ENCODE results near the gene WAC.
"Not testable (repeated sequence)": the region's sequence is repeated elsewhere in the genome, so short reads cannot be mapped to it uniquely, and the experiment has no call there.

The WAC gene

GRCh38 chr10:28640551-28640950, 107.6 kb downstream of the WAC start:
- DNase-seq (ENCODE audit: low read depth): no peak
- no peak overlapping the region for H3K4me3 ChIP-seq (ENCODE audit: low read length)
- TF ChIP-seq, protein P1, sequence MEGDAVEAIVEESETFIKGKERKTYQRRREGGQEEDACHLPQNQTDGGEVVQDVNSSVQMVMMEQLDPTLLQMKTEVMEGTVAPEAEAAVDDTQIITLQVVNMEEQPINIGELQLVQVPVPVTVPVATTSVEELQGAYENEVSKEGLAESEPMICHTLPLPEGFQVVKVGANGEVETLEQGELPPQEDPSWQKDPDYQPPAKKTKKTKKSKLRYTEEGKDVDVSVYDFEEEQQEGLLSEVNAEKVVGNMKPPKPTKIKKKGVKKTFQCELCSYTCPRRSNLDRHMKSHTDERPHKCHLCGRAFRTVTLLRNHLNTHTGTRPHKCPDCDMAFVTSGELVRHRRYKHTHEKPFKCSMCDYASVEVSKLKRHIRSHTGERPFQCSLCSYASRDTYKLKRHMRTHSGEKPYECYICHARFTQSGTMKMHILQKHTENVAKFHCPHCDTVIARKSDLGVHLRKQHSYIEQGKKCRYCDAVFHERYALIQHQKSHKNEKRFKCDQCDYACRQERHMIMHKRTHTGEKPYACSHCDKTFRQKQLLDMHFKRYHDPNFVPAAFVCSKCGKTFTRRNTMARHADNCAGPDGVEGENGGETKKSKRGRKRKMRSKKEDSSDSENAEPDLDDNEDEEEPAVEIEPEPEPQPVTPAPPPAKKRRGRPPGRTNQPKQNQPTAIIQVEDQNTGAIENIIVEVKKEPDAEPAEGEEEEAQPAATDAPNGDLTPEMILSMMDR (conservative IDR thresholded peaks at IDR 0.05; ENCODE audit: low read depth, low read length): no peak

DNA sequence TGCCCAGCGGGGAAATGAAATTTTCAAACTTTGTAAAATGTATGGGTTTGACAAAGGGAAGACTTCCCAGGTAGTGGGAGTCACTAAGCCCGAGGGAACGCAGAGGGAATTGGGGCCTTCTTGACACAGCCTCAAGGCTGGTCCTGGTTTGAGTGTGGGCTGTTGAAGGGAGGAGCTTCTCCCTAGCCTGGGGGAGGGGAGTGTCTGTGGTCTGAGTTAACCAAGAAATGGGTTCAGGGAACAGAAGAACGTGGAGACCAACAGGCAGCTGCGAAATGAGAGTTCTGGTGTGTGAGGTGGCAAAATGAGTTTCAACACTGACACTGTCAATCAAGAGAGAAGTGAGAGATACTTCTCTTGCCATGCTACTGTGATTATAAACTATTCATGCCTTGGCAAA, 111.7 kb downstream of the WAC start:
- H3K4me3 ChIP-seq (ENCODE audit: low read length): no peak overlapping the region
- DNase-seq (ENCODE audit: low read depth): no peak
- TF ChIP-seq, protein P1 (conservative IDR thresholded peaks at IDR 0.05; ENCODE audit: low read depth, low read length): no peak

- no peak for DNase-seq (ENCODE audit: low read depth)
- no peak overlapping the region for H3K4me3 ChIP-seq (ENCODE audit: low read length)
- TF ChIP-seq, protein P1 (conservative IDR thresholded peaks at IDR 0.05; ENCODE audit: low read depth, low read length): no peak
These were observed 119.2 kb downstream of the WAC start for GRCh38 chr10:28652106-28652505.

DNA sequence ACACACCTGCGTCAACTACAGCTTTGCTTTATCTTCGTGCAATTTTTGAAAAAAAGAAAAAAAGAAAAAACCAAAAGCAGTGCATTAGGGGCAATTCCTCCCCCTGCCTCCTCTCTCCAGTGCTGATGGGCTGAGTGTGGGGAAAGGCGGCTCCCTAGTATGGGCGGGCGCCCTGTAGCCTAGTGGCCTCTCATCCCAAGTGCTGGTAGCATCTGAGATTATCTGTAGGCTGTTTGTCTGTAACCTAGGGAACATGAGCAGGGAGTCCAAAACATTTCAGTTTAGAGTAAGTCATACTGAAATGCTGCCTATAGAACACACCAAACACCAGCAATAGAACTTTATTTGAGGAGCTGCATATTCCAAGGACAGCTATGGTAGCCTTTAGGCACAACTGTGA, 119.8 kb downstream of the WAC start:
- TF ChIP-seq, protein P1 (conservative IDR thresholded peaks at IDR 0.05; ENCODE audit: low read depth, low read length): no peak
- no peak overlapping the region for H3K4me3 ChIP-seq (ENCODE audit: low read length)
- no peak for DNase-seq (ENCODE audit: low read depth)

- DNase-seq (ENCODE audit: low read depth); H3K4me3 ChIP-seq (ENCODE audit: low read length): not testable (repeated sequence)
These were observed 125.9 kb downstream of the WAC start for GRCh38 chr10:28658824-28659223.

- TF ChIP-seq, protein P1 (conservative IDR thresholded peaks at IDR 0.05; ENCODE audit: low read depth, low read length): no peak
- DNase-seq (ENCODE audit: low read depth): no peak
- H3K4me3 ChIP-seq (ENCODE audit: low read length): no peak overlapping the region
These were observed 128.1 kb downstream of the WAC start for GRCh38 chr10:28661035-28661434.

- DNase-seq (ENCODE audit: low read depth): no peak
- H3K4me3 ChIP-seq (ENCODE audit: low read length): no peak overlapping the region
- TF ChIP-seq, protein P1 (conservative IDR thresholded peaks at IDR 0.05; ENCODE audit: low read depth, low read length): peak; percentile 99
These were observed 130.9 kb downstream of the WAC start for GRCh38 chr10:28663576-28664368.
